Measurements from ENCODE around the gene SLC26A1. TPM values are rescaled to one million over a fixed set of nuclear protein-coding genes. Genes with fewer than 3 reads are reported as not detected.

The SLC26A1 gene
- total RNA-seq, 4 donors from 2014 or later, result 0.30 TPM; not detected in 3

DNA sequence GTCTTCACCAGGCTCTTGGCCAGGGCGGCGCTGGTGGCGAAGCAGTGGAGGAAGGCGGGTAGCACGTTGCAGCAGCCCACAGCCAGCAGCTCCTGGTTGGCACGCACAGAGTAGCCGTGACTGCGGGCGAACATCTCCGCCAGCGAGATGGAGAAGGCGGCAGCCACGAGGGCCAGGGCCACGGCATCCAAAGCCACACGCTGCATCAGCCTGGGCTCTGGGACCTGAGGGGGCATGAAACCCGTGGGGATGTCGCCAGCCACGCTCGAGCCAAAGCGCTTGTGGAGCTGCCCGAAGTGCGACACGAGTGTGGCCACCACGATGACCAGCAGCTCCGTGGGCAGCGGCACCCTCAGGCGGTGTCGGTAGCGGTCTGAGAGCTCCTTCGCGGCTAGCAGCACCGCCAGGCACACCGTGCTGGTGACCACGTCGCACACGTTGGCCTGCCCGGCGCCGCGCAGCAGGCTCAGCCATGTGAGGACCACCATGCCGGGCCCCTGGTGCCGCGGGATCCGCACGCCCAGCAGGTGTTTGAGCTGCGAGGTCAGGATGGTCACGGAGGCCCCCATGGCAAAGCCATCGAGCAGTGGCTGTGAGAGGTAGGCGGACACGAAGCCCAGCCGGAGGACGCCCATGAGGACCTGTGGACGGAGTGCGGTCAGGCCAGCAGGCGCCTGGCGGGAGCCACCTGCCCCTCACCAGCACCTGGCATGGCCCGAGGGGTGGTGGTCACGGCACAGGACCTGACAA, 3.3 kb downstream of the SLC26A1 start:
- 100% methylated on average over 7 of the region's 58 CpGs for WGBS
- TF ChIP-seq, protein P1, sequence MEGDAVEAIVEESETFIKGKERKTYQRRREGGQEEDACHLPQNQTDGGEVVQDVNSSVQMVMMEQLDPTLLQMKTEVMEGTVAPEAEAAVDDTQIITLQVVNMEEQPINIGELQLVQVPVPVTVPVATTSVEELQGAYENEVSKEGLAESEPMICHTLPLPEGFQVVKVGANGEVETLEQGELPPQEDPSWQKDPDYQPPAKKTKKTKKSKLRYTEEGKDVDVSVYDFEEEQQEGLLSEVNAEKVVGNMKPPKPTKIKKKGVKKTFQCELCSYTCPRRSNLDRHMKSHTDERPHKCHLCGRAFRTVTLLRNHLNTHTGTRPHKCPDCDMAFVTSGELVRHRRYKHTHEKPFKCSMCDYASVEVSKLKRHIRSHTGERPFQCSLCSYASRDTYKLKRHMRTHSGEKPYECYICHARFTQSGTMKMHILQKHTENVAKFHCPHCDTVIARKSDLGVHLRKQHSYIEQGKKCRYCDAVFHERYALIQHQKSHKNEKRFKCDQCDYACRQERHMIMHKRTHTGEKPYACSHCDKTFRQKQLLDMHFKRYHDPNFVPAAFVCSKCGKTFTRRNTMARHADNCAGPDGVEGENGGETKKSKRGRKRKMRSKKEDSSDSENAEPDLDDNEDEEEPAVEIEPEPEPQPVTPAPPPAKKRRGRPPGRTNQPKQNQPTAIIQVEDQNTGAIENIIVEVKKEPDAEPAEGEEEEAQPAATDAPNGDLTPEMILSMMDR (IDR thresholded peaks at IDR 0.05), result no peak
- no peak for TF ChIP-seq POLR2A (IDR thresholded peaks at IDR 0.05)
- TF ChIP-seq EP300 (IDR thresholded peaks at IDR 0.05), result no peak
- TF ChIP-seq POLR2AphosphoS5 (IDR thresholded peaks at IDR 0.05), result no peak
- Histone ChIP-seq H3K9me3 (no peaks in the 10 kb centered on the region), H3K27me3 (no peaks in the 10 kb centered on the region), H3K4me3 (no peak overlapping the region), H3K36me3 (peaks cover 24% of the 10 kb centered on the region), H3K4me1 (peaks cover 32% of the 10 kb centered on the region), H3K27ac (no peak overlapping the region)
- no peak for DNase-seq (ENCODE audit: low spot score in 2 of 2)

DNA sequence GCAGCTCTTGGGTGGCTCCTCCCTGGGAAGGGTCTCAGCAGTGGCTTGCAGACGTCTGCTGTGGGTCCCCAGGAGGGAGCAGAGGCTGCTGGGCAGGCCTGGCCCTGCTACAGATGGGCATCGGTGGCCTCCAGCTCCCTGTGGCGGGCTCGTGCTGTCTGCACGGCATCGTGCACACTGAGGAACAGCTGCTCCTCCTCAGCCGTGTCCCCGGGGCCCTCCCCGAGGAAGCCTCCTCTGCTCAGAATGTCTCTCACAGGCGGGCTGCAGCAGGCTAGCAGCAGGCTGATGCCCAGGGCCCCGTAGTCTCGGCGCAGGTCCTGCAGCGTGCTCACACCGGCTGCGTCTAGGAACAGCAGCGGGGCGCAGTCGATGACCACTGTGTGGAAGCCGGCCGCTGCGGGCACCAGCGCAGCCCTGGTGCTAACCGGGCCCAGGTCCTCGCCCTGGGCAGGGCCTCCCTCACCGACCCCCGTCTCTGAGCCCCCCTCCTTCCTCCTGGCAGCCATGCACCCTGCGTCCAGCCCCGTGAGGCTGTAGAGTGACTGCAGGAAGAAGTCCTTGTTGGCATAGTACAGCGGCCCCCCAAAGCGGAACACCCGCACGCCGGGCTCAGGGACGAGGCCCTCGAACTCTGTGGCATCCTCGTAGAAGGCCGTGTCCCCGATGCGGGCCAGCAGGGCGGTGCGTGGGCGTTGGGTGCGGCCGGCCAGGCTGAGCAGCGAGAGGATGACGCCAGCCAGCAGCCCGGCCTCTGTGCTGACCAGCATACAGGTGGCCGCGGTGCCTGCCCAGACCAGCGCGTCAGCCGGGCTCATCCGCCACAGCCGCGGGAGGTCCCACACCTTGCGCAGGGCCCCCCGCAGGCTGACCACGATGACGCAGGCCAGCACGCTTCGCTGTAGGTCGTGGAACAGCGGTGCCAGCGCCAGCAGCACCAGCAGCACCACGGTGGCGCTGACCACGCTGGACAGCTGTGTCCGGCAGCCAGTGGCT, 4.2 kb downstream of the SLC26A1 start:
- Histone ChIP-seq H3K4me3 (no peak overlapping the region), H3K27me3 (no peaks in the 10 kb centered on the region), H3K36me3 (peaks cover 24% of the 10 kb centered on the region), H3K4me1 (peaks cover 36% of the 10 kb centered on the region), H3K27ac (no peak overlapping the region), H3K9me3 (no peaks in the 10 kb centered on the region)
- WGBS, result 94% methylated on average over 21 of the region's 69 CpGs
- no peak for TF ChIP-seq EP300 (IDR thresholded peaks at IDR 0.05)
- no peak for TF ChIP-seq POLR2A (IDR thresholded peaks at IDR 0.05)
- TF ChIP-seq, protein P1 (IDR thresholded peaks at IDR 0.05), result no peak
- TF ChIP-seq POLR2AphosphoS5 (IDR thresholded peaks at IDR 0.05), result no peak
- no peak for DNase-seq (ENCODE audit: low spot score in 2 of 2)

DNA sequence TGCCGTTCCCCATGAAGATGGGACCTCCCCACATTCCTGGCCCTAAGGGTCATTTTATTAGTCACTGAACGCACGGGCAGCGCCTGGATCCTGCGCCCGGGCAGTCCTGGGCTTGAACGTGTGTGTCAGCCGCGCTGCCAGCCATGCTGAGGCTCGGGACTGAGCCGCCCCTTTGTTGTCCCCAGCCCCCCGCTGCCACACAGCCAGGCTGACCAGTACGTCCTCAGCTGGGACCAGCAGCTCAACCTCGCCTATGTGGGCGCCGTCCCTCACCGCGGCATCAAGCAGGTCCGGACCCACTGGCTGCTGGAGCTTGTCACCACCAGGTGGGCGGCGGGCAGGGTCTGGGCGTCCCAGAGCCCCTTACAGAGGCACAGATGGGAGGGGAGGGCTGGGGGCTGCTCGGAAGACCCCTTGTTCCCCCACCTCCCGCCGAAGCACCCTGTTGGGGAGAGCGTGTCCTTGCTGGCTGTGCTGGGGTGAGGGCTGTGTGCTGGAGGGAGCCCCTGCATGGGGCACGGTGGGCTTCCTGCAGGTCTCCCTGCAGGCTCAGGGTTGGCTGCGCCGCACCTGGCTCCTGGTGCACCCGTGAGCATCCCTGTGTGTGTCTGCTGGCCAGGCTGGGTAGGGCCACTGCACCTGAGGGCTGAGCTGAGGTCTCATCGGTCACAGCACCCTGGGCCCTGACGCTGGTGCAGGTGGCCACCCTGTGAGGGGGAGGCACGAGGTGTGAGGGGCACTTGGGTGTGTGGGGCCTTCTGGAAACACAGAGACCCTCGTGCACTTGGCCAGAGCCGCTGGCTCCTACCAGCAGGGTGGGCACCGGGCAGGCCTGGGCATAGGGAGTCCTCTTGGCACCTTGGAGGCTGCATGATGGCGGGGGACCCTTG, 5.3 kb downstream of the SLC26A1 start:
- H3K27ac ChIP-seq, result no peak overlapping the region
- peak overlapping the region; percentile 73 for H3K4me3 ChIP-seq
- no peaks in the 10 kb centered on the region for H3K27me3 ChIP-seq
- peaks cover 24% of the 10 kb centered on the region for H3K36me3 ChIP-seq
- WGBS, result 86% methylated on average over 4 of the region's 37 CpGs
- DNase-seq (ENCODE audit: low spot score in 2 of 2), result no peak
- H3K4me1 ChIP-seq, result peaks cover 35% of the 10 kb centered on the region
- TF ChIP-seq POLR2A (IDR thresholded peaks at IDR 0.05), result no peak
- TF ChIP-seq POLR2AphosphoS5 (IDR thresholded peaks at IDR 0.05), result no peak
- TF ChIP-seq EP300 (IDR thresholded peaks at IDR 0.05), result no peak
- TF ChIP-seq, protein P1 (IDR thresholded peaks at IDR 0.05), result no peak
- no peaks in the 10 kb centered on the region for H3K9me3 ChIP-seq

DNA sequence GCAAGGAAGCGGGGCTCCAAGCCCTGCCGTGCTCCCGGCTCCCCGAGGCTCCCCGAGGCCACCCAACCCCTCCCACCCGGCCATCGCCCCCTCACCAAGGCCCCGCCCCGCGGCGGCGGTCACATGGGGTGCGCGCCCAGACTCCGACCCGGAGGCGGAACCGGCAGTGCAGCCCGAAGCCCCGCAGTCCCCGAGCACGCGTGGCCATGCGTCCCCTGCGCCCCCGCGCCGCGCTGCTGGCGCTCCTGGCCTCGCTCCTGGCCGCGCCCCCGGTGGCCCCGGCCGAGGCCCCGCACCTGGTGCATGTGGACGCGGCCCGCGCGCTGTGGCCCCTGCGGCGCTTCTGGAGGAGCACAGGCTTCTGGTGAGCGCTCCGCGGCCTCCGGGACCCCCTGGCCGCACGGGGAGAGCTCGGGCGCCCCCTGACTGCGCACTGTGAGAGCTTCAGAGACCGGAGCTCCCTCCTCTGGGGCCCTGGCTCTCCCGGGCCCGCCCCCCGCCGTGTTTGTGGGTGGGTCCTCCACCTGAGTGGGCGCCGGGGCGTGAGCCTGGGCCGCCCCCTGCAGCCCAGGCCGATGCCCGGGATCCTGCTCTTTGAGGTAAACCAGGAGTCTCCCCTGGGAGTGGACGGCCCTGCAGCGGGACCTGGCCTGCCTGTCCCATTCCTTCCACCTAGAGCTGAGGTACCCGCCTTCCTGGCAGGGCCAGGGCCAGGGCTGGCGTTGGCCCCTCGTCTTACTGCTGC, 6.2 kb downstream of the SLC26A1 start, which contains the start of gene IDUA:
IDUA (plus strand) TSS at position 166 of the 745 bp plus-strand sequence; CDS start at position 207, 41 bp downstream.
- no CpG with 5 or more reads among the region's 69 CpGs for WGBS
- Histone ChIP-seq H3K27me3 (no peaks in the 10 kb centered on the region), H3K36me3 (peaks cover 24% of the 10 kb centered on the region), H3K27ac (no peak within 1 kb of the TSS), H3K4me1 (peaks cover 34% of the 10 kb centered on the region), H3K4me3 (peak within 1 kb of the TSS; percentile 73), H3K9me3 (no peaks in the 10 kb centered on the region)
- TF ChIP-seq, protein P1 (IDR thresholded peaks at IDR 0.05), result peak in 1 of 2 donors; percentile 38
- no peak for TF ChIP-seq EP300 (IDR thresholded peaks at IDR 0.05)
- TF ChIP-seq POLR2A (IDR thresholded peaks at IDR 0.05), result no peak
- DNase-seq (ENCODE audit: low spot score in 2 of 2), result peak; percentile 90 to 92

Data from suprapubic skin (tissue), 4 donors.